ENCODE results near the gene GABRB3.
"Not testable (repeated sequence)": the region's sequence is repeated elsewhere in the genome, so short reads cannot be mapped to it uniquely, and the experiment has no call there.

DNA sequence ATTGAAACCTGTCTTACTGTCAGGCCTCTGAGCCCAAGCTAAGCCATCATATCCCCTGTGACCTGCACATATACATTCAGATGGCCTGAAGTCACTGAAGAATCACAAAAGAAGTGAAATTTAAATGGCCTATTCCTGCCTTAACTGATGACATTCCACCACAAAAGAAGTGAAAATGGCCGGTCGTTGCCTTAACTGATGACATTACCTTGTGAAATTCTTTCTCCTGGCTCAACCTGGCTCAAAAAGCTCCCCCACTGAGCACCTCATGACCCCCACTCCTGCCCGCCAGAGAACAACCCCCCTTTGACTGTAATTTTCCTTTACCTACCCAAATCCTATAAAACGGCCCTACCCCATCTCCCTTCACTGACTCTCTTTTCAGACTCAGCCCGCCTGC lies 53.0 kb downstream of the GABRB3 start:
- TF ChIP-seq, protein P1, sequence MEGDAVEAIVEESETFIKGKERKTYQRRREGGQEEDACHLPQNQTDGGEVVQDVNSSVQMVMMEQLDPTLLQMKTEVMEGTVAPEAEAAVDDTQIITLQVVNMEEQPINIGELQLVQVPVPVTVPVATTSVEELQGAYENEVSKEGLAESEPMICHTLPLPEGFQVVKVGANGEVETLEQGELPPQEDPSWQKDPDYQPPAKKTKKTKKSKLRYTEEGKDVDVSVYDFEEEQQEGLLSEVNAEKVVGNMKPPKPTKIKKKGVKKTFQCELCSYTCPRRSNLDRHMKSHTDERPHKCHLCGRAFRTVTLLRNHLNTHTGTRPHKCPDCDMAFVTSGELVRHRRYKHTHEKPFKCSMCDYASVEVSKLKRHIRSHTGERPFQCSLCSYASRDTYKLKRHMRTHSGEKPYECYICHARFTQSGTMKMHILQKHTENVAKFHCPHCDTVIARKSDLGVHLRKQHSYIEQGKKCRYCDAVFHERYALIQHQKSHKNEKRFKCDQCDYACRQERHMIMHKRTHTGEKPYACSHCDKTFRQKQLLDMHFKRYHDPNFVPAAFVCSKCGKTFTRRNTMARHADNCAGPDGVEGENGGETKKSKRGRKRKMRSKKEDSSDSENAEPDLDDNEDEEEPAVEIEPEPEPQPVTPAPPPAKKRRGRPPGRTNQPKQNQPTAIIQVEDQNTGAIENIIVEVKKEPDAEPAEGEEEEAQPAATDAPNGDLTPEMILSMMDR (IDR thresholded peaks at IDR 0.05): not testable (repeated sequence)
- TF ChIP-seq POLR2A (IDR thresholded peaks at IDR 0.05): not testable (repeated sequence)

All from Peyer's patch (tissue), 4 donors.